IPS-18c (cell line): ENCODE measurements around the gene ST6GALNAC6.
"Not testable (repeated sequence)": the region's sequence is repeated elsewhere in the genome, so short reads cannot be mapped to it uniquely, and the experiment has no call there.

Source experiments
- H3K4me3 ChIP-seq: 2 replicates; pipeline ENCODE4 v1.7.0; 2013; ENCODE audit warnings: low read depth, mild to moderate bottlenecking, low read length, moderate library complexity; ENCODE audit not compliant: insufficient read depth
- H3K9me3 ChIP-seq: one replicate; pipeline ENCODE4 v1.6.1; 2013; ENCODE audit warnings: mild to moderate bottlenecking, low read length, moderate library complexity; ENCODE audit not compliant: control insufficient read depth, insufficient read depth

The ST6GALNAC6 gene

GRCh38 chr9:127872369-127873222, 26.8 kb downstream of the ST6GALNAC6 start:
- Histone ChIP-seq H3K9me3 (no peaks in the 10 kb centered on the region), H3K4me3 (no peak overlapping the region)

DNA sequence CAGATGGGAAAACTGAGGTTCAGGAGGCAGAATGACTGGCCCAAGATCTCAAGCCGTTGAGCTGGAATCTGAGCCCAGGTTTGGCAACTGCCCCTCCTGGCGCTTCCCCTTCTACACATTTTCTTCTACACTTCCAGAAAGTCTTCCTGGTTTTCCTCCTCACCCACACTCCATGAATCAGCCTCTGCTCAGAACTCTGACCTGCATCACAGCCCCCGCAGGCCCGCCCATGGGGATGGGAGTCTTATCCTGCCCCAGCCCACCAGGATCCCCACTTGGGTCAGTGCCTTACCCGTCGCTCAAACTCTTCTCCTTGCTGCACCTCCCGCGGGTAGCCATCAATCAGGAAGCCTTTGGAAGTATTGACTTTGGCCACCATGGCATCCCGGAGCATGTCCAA, 27.9 kb downstream of the ST6GALNAC6 start:
- no peak overlapping the region for H3K4me3 ChIP-seq
- H3K9me3 ChIP-seq: no peaks in the 10 kb centered on the region

DNA sequence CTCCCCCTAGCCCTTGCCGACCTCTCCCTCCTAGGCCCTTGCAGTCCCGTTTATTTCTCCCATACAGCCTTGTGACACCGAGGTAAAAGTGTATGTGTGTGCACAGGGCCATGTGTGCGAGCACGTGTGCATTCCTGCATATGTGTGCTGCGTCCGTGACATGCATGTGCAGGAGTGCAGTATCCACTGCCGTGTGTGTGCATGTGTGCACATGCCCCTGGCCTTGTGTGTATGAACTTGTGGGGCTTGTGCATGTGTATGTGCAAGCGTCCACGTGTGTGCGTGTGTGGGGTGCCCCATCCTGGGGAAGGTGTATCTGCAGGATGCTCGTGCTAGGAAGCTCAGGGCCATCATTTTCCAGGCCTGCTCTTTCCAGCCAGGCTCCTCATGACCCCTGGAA, 28.5 kb downstream of the ST6GALNAC6 start:
- H3K4me3 ChIP-seq: no peak overlapping the region
- no peaks in the 10 kb centered on the region for H3K9me3 ChIP-seq

- H3K9me3 ChIP-seq, H3K4me3 ChIP-seq: not testable (repeated sequence)
Observed at GRCh38 chr9:127870153-127870491, 29.3 kb downstream of the ST6GALNAC6 start.

GRCh38 chr9:127869310-127870152, 29.9 kb downstream of the ST6GALNAC6 start:
- Histone ChIP-seq H3K4me3 (no peak overlapping the region), H3K9me3 (no peaks in the 10 kb centered on the region)

DNA sequence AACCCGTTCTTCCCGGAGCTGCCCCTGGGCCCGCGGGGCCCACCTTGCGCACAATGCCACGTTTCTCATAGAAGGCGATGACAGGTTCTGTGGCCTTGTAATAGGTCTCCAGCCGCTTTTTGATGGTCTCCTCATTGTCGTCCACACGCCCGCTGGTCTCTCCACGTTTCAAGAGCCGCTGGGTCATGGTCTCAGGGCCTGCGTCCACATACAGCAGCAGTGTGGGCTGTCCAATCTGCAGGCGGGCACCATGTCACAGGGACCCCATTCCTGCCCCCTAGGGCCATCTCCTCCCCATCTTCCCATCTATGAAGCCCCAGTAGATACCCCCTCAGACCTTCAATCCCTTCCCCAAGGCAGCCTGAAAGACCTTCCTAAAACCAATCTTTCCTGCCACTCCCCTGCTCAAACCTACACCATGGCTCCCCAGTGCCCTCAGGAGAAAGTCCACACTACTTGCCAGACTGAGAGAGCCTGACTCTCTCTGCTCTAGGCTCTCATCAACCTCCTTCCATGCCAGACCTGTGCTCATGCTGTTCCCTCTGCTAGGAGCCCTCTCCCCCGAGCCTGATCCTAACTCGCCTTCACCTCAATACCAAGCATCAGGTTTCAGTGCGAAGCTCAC, 31.0 kb downstream of the ST6GALNAC6 start:
- Histone ChIP-seq H3K9me3 (no peaks in the 10 kb centered on the region), H3K4me3 (no peak overlapping the region)

- no peak overlapping the region for H3K4me3 ChIP-seq
- no peaks in the 10 kb centered on the region for H3K9me3 ChIP-seq
Observed at GRCh38 chr9:127867356-127868277, 31.8 kb downstream of the ST6GALNAC6 start.

- H3K9me3 ChIP-seq: no peaks in the 10 kb centered on the region
- H3K4me3 ChIP-seq: no peak overlapping the region
Observed at GRCh38 chr9:127866535-127866934, 32.9 kb downstream of the ST6GALNAC6 start.

DNA sequence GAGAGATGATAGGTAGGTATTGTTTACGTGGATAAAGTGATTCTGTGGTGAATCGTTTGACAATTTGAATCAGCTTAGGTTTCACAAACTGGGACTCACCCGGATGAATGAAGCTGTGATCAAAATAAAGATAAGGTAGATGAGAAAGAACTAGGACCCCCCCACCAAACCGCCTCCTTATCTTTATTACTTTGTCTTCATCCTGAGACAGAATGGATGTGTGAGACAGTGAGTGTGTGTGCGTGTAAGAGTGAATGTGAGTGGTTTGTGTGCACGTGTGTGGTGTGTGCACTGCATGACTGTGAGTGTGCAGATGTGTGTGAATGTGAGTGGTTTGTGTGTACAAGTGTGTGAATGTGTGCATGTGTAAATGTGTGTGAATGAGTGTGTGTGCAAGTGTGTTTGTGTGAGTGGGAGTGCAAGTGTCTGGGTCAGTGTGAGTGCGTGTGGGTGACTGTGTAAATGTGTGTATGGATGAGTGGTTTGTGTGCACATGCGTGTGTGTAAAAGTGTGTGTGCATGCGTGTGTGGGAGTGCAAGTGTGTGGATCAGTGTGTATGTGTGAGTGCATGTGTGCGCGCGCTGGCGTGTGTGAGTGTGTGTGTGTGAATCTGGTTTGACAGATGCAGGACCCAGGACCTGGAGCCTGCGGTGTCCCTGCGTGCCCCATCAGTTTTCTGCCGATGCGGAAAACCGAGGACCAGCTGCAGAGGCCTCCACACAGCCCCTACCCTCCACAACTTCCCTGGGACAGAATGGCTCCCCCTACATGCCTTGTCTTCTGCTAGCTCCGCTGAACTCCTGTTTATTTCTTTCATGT, 33.5 kb downstream of the ST6GALNAC6 start:
- no peak overlapping the region for H3K4me3 ChIP-seq
- H3K9me3 ChIP-seq: no peaks in the 10 kb centered on the region

DNA sequence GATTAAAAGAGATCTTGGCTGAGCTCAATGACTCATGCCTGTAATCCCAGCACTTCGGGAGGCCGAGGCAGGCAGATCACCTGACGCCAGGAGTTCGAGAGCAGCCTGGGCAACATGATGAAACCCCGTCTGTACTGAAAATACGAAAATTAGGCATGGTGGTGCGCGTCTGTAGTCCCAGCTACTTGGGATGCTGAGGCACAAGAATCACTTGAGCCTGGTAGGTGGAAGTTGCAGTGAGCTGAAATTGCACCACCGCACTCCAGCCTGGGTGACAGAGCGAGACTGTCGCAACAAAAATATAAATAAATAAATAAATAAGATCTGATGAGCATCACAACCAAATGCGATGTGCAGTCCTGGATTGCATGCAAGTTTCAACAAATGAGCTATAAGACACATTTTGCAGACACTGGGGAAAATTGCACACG, 36.2 kb downstream of the ST6GALNAC6 start:
- H3K9me3 ChIP-seq: no peaks in the 10 kb centered on the region

DNA sequence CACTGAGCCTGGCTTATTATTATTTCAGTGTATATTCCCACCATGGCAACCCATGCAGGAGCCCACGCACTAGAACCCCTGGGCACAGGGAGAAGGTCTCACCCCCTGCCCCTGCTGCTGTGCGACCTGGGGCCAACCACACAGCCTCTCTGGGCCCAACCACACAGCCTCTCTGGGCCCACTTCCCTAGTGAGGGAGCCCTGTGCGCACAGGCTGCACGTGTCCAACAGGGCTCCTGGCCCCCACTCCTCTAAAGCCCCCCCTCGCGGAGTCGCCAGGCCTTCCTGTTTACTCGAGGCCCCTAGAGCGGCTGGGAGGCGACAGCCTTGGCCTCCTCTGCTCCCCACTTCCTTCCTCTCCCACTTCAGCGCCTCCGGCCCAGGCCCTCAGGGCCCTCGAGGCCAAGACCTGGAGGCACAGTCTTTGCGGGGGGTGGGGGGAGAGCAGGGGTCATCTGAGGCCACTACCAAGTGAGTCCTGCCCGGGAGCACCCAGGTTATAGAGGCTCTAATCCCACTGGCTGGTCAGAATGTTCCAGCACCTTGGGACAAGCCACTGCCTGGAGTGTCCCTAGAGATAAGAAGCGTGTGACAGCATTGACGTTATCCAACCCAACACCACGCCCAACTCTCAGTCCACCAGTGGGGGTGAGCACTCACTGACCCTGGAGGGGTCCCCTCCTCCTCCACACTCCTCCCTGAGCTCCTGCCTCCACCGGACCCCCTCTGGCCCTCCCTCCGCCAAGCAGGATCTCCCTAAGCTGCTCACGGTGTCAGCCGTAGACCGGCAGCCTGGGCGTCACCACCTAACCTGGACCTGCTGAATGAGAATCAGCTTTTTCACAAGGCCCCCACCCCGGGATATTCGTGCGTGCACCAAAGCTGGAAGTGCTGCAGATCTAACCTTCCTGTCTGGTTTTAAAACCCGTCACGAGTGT, 37.1 kb downstream of the ST6GALNAC6 start:
- H3K9me3 ChIP-seq: no peaks in the 10 kb centered on the region
- H3K4me3 ChIP-seq: no peak overlapping the region

More for the DNA sequence above, 36.2 kb downstream of the ST6GALNAC6 start:
- no peak overlapping the region for H3K4me3 ChIP-seq

DNA sequence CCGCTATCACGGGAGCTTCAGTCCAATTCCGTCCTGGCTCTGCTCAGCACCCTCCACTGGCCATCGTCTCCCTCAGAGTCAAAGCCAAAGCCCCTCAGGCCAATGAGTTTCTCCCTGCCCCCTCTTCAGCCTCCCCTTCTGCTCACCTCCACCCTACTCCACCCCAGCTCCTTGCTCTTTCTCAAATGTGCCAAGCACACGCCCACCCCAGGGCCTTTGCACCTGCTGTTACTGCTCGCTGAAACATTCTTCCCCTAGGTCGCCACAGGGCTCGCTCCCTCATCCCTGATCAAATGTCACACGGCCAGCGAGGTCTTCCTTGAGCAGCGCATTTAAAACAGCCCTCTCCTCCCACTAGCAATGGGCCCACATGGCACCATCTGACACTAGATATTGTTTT, 38.6 kb downstream of the ST6GALNAC6 start:
- Histone ChIP-seq H3K4me3 (no peak overlapping the region), H3K9me3 (no peaks in the 10 kb centered on the region)

GRCh38 chr9:127860260-127860659, 39.1 kb downstream of the ST6GALNAC6 start:
- no peaks in the 10 kb centered on the region for H3K9me3 ChIP-seq
- no peak overlapping the region for H3K4me3 ChIP-seq

GRCh38 chr9:127858041-127858512, 41.3 kb downstream of the ST6GALNAC6 start:
- no peaks in the 10 kb centered on the region for H3K9me3 ChIP-seq
- H3K4me3 ChIP-seq: no peak overlapping the region

GRCh38 chr9:127857278-127857677, 42.1 kb downstream of the ST6GALNAC6 start:
- no peaks in the 10 kb centered on the region for H3K9me3 ChIP-seq
- no peak overlapping the region for H3K4me3 ChIP-seq
